ENCODE results near the gene CRAT.

DNA sequence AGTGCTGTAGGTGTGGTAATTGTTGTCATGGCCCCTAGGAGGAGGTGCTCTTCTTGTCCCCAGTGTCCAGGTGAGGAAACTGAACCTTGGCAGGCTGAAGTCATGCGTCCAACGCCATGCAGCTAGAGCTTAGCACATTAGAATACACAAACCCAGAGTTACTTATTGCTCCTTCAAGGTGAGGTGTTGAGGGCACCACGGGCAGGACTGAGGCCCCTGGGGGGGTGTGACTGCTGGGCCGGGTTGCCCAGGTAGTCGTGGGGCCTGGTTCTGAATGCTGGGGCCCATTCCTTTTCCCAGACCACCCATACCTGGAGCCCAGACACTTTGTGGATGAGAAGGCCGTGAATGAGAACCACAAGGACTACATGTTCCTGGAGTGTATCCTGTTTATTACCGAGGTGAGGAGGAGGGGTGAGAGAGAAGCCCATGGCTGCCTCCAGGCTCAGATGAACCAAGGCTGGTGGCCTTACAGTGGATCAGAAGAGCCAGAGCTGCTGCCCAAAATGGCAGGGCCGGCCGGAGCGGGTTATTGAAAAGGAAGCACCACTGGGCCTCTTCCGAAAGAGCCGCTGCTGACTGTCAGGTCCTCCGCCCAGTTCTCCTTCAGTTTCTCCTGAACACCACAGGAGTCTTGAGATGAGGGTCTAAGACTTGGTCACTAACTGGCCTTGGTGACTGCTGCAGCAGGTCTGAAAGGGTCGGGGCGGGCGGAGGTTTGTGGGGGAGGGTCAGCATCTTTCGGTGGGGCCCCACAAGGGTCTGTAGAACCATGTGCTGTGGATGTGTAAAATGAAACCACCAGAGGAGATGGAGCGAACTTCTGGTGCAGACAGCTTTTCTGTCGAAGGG lies 26.9 kb upstream of the CRAT start:
- TF ChIP-seq, protein P1, sequence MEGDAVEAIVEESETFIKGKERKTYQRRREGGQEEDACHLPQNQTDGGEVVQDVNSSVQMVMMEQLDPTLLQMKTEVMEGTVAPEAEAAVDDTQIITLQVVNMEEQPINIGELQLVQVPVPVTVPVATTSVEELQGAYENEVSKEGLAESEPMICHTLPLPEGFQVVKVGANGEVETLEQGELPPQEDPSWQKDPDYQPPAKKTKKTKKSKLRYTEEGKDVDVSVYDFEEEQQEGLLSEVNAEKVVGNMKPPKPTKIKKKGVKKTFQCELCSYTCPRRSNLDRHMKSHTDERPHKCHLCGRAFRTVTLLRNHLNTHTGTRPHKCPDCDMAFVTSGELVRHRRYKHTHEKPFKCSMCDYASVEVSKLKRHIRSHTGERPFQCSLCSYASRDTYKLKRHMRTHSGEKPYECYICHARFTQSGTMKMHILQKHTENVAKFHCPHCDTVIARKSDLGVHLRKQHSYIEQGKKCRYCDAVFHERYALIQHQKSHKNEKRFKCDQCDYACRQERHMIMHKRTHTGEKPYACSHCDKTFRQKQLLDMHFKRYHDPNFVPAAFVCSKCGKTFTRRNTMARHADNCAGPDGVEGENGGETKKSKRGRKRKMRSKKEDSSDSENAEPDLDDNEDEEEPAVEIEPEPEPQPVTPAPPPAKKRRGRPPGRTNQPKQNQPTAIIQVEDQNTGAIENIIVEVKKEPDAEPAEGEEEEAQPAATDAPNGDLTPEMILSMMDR (IDR thresholded peaks at IDR 0.05) = no peak
- no peak for TF ChIP-seq POLR2A (IDR thresholded peaks at IDR 0.05)

All from Peyer's patch (tissue), 4 donors.